Smooth muscle cell (in vitro differentiated cells): Measurements from ENCODE around the gene GRK5. TPM values are rescaled to one million over a fixed set of nuclear protein-coding genes. Genes with fewer than 3 reads are reported as not detected.

Experiments
- DNase-seq: peaks from one replicate; lab custom pipeline; 2025; ENCODE audit not compliant: unreplicated experiment; lab: John Stamatoyannopoulos, UW
- H2AFZ ChIP-seq: fragments of 200-600 bp; sonication (generic); 2 replicates; pipeline ENCODE4 v1.6.0; 2016; ENCODE audit warnings: antibody characterized with exemption, low read depth, mild to moderate bottlenecking
- H3F3A ChIP-seq: fragments of 200-600 bp; sonication (generic); 2 replicates; pipeline ENCODE4 v1.6.0; 2017; ENCODE audit warnings: antibody characterized with exemption, low read depth
- H3K27ac ChIP-seq: fragments of 200-600 bp; sonication (generic); 2 replicates; pipeline ENCODE4 v1.5.1; 2016; ENCODE audit warnings: low read depth, mild to moderate bottlenecking
- H3K27me3 ChIP-seq: fragments of 200-600 bp; sonication (generic); 2 replicates; pipeline ENCODE4 v1.6.1; 2016; ENCODE audit warnings: low read depth, mild to moderate bottlenecking
- H3K36me3 ChIP-seq: fragments of 200-600 bp; sonication (generic); 2 replicates; pipeline ENCODE4 v1.5.1; 2016; ENCODE audit warnings: low read depth
- H3K4me1 ChIP-seq: fragments of 200-600 bp; sonication (generic); 2 replicates; pipeline ENCODE4 v1.5.1; 2016; ENCODE audit warnings: low read depth
- H3K4me2 ChIP-seq: fragments of 200-600 bp; sonication (generic); 2 replicates; pipeline ENCODE4 v1.6.0; 2016; ENCODE audit warnings: mild to moderate bottlenecking
- H3K4me3 ChIP-seq: fragments of 200-600 bp; sonication (generic); 2 replicates; pipeline ENCODE4 v1.5.1; 2016; ENCODE audit warnings: mild to moderate bottlenecking
- H3K79me2 ChIP-seq: fragments of 200-600 bp; sonication (generic); 2 replicates; pipeline ENCODE4 v1.6.0; 2016; ENCODE audit warnings: low read depth, mild to moderate bottlenecking
- H3K9ac ChIP-seq: fragments of 200-600 bp; sonication (generic); 2 replicates; pipeline ENCODE4 v1.6.0; 2016; ENCODE audit warnings: low read depth
- H3K9me3 ChIP-seq: fragments of 200-600 bp; sonication (generic); replicated peaks from 2 replicates; pipeline ENCODE4 v1.5.1; 2016; ENCODE audit warnings: low read depth
- H4K20me1 ChIP-seq: fragments of 200-600 bp; sonication (generic); 2 replicates; pipeline ENCODE4 v1.6.0; 2016; ENCODE audit warnings: low read depth
- WGBS: methylation state at CpG from one replicate; pipeline ENCODE4 v1.1.7; 2016; ENCODE audit warnings: low lambda C conversion rate; 5-methylcytosine and 5-hydroxymethylcytosine counted together
- polyA plus RNA-seq: library from polyadenylated mRNA; unstranded; fragments of >200 nt; fragmentation: Nextera tagmentation; extraction: Ambion mirVana; gene quantifications from 2 replicates; pipeline ENCODE4 v1.2.1, GENCODE V29; 2016
- total RNA-seq: library from RNA; depleted of rRNA; stranded (reverse); fragments of >200 nt; gene quantifications from 2 replicates; pipeline ENCODE4 v1.2.3, GENCODE V29; 2014
- TF ChIP-seq, protein P1 (sequence below): fragments of 200-600 bp; sonication (generic); IDR thresholded peaks from 2 replicates; pipeline ENCODE4 v1.5.1; 2017; ENCODE audit warnings: borderline replicate concordance, mild to moderate bottlenecking, antibody characterized with exemption; ENCODE audit not compliant: insufficient read depth, poor library complexity, severe bottlenecking

The GRK5 gene
- total and polyA plus RNA-seq, 2 experiments from 2014 or later, result 4.4 to 5.2 TPM

DNA sequence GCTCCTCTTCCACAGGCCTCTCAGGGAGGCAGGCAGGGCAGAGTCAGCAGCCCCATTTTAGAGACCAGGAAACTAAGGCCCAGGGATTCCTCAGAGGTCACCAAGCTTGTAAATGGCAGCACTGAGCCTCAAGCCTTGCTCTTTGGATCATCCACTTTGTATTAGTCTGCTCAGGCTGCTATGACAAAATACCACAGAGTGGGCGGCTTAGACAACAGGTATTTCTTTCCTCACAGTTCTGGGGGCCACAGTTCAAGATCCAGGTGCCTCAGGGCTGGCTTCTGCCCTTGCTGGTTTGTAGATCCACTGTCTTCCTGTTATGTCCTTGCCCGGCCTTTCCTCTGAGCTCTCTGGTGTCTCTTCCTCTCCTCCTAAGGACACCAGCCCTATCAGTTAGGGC, 151.2 kb downstream of the GRK5 start:
- no peak for DNase-seq
- H3F3A ChIP-seq, result no peaks in the 10 kb centered on the region
- no peak overlapping the region for H3K9ac ChIP-seq
- 95% methylated on average over 2 of the region's 2 CpGs for WGBS
- TF ChIP-seq, protein P1, sequence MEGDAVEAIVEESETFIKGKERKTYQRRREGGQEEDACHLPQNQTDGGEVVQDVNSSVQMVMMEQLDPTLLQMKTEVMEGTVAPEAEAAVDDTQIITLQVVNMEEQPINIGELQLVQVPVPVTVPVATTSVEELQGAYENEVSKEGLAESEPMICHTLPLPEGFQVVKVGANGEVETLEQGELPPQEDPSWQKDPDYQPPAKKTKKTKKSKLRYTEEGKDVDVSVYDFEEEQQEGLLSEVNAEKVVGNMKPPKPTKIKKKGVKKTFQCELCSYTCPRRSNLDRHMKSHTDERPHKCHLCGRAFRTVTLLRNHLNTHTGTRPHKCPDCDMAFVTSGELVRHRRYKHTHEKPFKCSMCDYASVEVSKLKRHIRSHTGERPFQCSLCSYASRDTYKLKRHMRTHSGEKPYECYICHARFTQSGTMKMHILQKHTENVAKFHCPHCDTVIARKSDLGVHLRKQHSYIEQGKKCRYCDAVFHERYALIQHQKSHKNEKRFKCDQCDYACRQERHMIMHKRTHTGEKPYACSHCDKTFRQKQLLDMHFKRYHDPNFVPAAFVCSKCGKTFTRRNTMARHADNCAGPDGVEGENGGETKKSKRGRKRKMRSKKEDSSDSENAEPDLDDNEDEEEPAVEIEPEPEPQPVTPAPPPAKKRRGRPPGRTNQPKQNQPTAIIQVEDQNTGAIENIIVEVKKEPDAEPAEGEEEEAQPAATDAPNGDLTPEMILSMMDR, result no peak
- H3K4me3 ChIP-seq, result no peak overlapping the region
- no peaks in the 10 kb centered on the region for H3K36me3 ChIP-seq
- no peaks in the 10 kb centered on the region for H3K27me3 ChIP-seq
- H3K27ac ChIP-seq, result no peak overlapping the region
- H3K4me2 ChIP-seq, result no peak overlapping the region
- H3K4me1 ChIP-seq, result no peaks in the 10 kb centered on the region
- H3K79me2 ChIP-seq, result no peaks in the 10 kb centered on the region
- H4K20me1 ChIP-seq, result no peaks in the 10 kb centered on the region
- H2AFZ ChIP-seq, result no peak overlapping the region
- H3K9me3 ChIP-seq, result no peaks in the 10 kb centered on the region

DNA sequence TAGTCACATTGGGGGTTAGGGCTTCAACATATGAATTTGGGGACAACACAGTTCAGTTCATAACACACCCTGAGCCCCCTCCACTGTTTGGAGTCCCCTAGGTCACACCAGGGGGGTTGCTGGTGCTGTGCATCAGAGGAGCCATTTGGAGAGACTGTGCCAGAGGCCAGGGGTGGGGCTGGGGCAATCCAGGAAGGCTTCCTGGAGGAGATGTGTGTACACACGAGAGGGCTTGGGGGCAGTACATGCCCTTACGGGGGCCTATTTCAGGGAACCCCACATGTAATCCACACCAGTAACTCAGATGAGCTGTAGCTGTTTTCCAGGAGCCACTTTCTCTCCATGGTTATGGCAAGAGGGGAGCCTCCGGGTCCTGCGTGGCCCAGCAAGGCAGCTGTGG, 151.7 kb downstream of the GRK5 start:
- TF ChIP-seq, protein P1, result no peak
- Histone ChIP-seq H3K27ac (no peak overlapping the region), H3K4me1 (no peaks in the 10 kb centered on the region), H4K20me1 (no peaks in the 10 kb centered on the region), H3F3A (no peaks in the 10 kb centered on the region), H3K9ac (no peak overlapping the region), H3K36me3 (no peaks in the 10 kb centered on the region), H3K4me2 (no peak overlapping the region), H3K27me3 (no peaks in the 10 kb centered on the region), H3K79me2 (no peaks in the 10 kb centered on the region), H2AFZ (no peak overlapping the region), H3K9me3 (no peaks in the 10 kb centered on the region), H3K4me3 (no peak overlapping the region)
- no peak for DNase-seq
- 88% methylated on average over 4 of the region's 4 CpGs for WGBS

DNA sequence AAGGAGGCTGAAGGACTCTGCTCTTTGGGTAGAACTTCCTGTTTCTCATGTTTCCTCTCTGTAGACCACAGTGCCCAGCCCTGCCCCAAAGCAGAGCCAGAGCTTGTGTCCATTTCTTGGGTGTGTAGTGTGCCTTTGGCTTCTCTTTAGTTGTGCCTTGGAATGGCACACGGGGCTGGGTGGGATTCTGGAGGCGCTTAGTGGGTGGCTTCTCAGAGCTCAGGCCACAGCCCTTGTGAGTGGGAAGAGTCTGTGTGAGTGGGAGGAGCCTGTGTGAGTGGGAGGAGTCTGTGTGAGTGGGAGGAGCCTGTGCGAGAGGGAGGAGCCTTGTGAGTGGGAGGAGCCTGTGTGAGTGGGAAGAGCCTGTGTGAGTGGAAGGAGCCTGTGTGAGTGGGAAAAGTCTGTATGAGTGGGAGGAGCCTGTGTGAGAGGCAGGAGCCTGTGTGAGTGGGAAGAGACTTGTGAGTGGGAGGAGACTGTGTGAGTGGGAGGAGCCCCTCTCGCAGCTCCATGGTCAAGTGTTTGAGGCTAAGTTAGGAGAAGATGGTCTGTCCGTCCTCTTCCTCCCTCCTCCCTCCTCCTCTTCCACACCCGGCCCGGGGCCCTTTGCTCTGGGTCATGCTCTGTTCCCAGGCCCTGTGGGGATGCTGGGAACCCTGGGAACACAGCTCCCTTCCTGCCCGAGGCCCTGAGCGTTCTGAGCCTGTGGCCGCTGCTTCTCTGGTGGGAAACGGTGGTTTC, 153.0 kb downstream of the GRK5 start:
- Histone ChIP-seq H3K79me2 (no peaks in the 10 kb centered on the region), H3K4me1 (no peaks in the 10 kb centered on the region), H4K20me1 (no peaks in the 10 kb centered on the region), H3K36me3 (no peaks in the 10 kb centered on the region), H2AFZ (no peak overlapping the region), H3K9me3 (no peaks in the 10 kb centered on the region), H3K27ac (no peak overlapping the region), H3K27me3 (no peaks in the 10 kb centered on the region), H3K4me3 (no peak overlapping the region), H3K9ac (no peak overlapping the region), H3K4me2 (no peak overlapping the region), H3F3A (no peaks in the 10 kb centered on the region)
- 98% methylated on average over 11 of the region's 11 CpGs for WGBS
- TF ChIP-seq, protein P1, result no peak
- no peak for DNase-seq

DNA sequence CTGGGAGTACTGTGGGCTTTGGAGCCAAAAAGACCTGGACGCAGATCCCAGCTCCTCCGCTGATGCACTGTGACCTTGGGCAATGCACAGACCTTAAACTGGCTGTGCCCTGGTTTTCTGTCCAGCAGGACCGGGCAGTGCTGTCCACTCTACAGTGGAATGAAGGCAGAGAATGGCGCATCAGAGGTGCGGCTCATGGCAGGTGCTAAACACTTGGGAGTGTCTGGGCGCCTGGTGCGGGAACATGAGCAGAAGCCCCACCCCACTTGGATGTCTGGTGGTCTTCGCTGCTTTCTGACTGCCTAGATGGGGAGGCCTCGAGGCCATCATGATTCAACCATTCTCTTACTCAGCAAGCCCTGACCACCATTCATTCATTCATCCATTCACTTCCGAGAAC, 153.7 kb downstream of the GRK5 start:
- Histone ChIP-seq H3K79me2 (no peaks in the 10 kb centered on the region), H3K4me1 (no peaks in the 10 kb centered on the region), H3K4me3 (no peak overlapping the region), H3F3A (no peaks in the 10 kb centered on the region), H2AFZ (no peak overlapping the region), H3K4me2 (no peak overlapping the region), H4K20me1 (no peaks in the 10 kb centered on the region), H3K9me3 (no peaks in the 10 kb centered on the region), H3K9ac (no peak overlapping the region), H3K27me3 (no peaks in the 10 kb centered on the region), H3K27ac (no peak overlapping the region), H3K36me3 (no peaks in the 10 kb centered on the region)
- DNase-seq, result no peak
- WGBS, result 97% methylated on average over 10 of the region's 10 CpGs
- TF ChIP-seq, protein P1, result no peak
